CD14-positive monocyte (primary cell): ENCODE data around the gene BCAR3. TPM values are rescaled to one million over a fixed set of nuclear protein-coding genes. Genes with fewer than 3 reads are reported as not detected.
"Not testable (repeated sequence)": the region's sequence is repeated elsewhere in the genome, so short reads cannot be mapped to it uniquely, and the experiment has no call there.

ENCODE experiments used
- DNase-seq, 3 donors: peaks; one replicate each; pipeline ENCODE4 v3.0.0-alpha.2; 2011 to 2022
- H2AFZ ChIP-seq: 2 replicates; pipeline ENCODE4 v1.6.0; 2012; ENCODE audit warnings: mild to moderate bottlenecking, low read depth, low read length, inconsistent platforms; ENCODE audit not compliant: insufficient read depth, poor library complexity, severe bottlenecking
- H3K27ac ChIP-seq, 2 donors: 1 replicate in 1 of 2; 2 replicates in 1 of 2; pipeline ENCODE4 v1.5.1; 2012 to 2013; ENCODE audit warnings: low read length in 2 of 2, control low read depth in 1 of 2, inconsistent platforms in 1 of 2, low read depth in 1 of 2, mild to moderate bottlenecking in 1 of 2
- H3K27me3 ChIP-seq, 2 donors: one replicate each; pipeline versions ENCODE4 v1.6.0 to v1.6.1; 2011 to 2013; ENCODE audit warnings: low read length in 2 of 2; ENCODE audit not compliant: control insufficient read depth in 2 of 2, insufficient read depth in 2 of 2
- H3K36me3 ChIP-seq, 2 donors: replicated peaks in 1 of 2; 1 replicate in 1 of 2; 2 replicates in 1 of 2; pipeline versions ENCODE4 v1.5.1 to v1.6.1; 2012 to 2013; ENCODE audit warnings: low read length in 2 of 2, control low read depth in 1 of 2, inconsistent platforms in 1 of 2, mild to moderate bottlenecking in 1 of 2; ENCODE audit not compliant: insufficient read depth in 2 of 2, control insufficient read depth in 1 of 2
- H3K4me1 ChIP-seq, 2 donors: 1 replicate in 1 of 2; 2 replicates in 1 of 2; pipeline versions ENCODE4 v1.5.1 to v1.6.1; 2012 to 2013; ENCODE audit warnings: low read length in 2 of 2, control low read depth in 1 of 2, inconsistent platforms in 1 of 2, mild to moderate bottlenecking in 1 of 2, moderate library complexity in 1 of 2; ENCODE audit not compliant: insufficient read depth in 2 of 2, control insufficient read depth in 1 of 2
- H3K4me2 ChIP-seq: replicated peaks from 2 replicates; pipeline ENCODE3; 2012; ENCODE audit warnings: low read length, moderate library complexity, mild to moderate bottlenecking; ENCODE audit not compliant: poor library complexity, severe bottlenecking; ENCODE audit errors: extremely low read depth
- H3K4me3 ChIP-seq, 3 experiments: fragments of 200-600 bp in 1 of 3; sonication (generic) in 1 of 3; replicated peaks in 1 of 3; 1 replicate in 2 of 3; 2 replicates in 1 of 3; pipeline ENCODE4 v1.5.1; 2011 to 2013; ENCODE audit warnings: low read length in 3 of 3, mild to moderate bottlenecking in 3 of 3, control low read depth in 2 of 3, low read depth in 2 of 3, inconsistent platforms in 1 of 3, moderate library complexity in 1 of 3
- H3K79me2 ChIP-seq: 2 replicates; pipeline ENCODE4 v1.6.0; 2012; ENCODE audit warnings: mild to moderate bottlenecking, control low read depth, inconsistent platforms, low read length, moderate library complexity; ENCODE audit not compliant: insufficient read depth
- H3K9ac ChIP-seq: 2 replicates; pipeline ENCODE4 v1.6.0; 2017; ENCODE audit warnings: low read length, mild to moderate bottlenecking; ENCODE audit not compliant: insufficient read depth, poor library complexity, severe bottlenecking
- H3K9me3 ChIP-seq, 2 donors: replicated peaks in 1 of 2; 1 replicate in 1 of 2; 2 replicates in 1 of 2; pipeline versions ENCODE4 v1.5.1 to v1.6.1; 2012 to 2013; ENCODE audit warnings: low read length in 2 of 2, control low read depth in 1 of 2; ENCODE audit not compliant: control insufficient read depth in 1 of 2, insufficient read depth in 1 of 2
- H4K20me1 ChIP-seq: 2 replicates; pipeline ENCODE4 v1.6.0; 2012; ENCODE audit warnings: mild to moderate bottlenecking, low read length, control low read depth, moderate library complexity; ENCODE audit not compliant: insufficient read depth
- H3K27ac Mint-ChIP-seq, 7 donors: one replicate each; pipeline ENCODE4 v1.8.0; 2020; ENCODE audit warnings: mild to moderate bottlenecking in 7 of 7, mixed read lengths in 7 of 7, moderate library complexity in 6 of 7, inconsistent platforms in 2 of 7
- H3K27me3 Mint-ChIP-seq, 3 donors: one replicate each; pipeline ENCODE4 v1.8.0; 2021 to 2022; ENCODE audit warnings: low read depth in 3 of 3, mild to moderate bottlenecking in 3 of 3, mixed read lengths in 3 of 3, moderate library complexity in 3 of 3, inconsistent platforms in 1 of 3
- H3K36me3 Mint-ChIP-seq, 2 donors: one replicate each; pipeline ENCODE4 v1.8.0; 2020; ENCODE audit warnings: mixed read lengths in 2 of 2, inconsistent platforms in 1 of 2, mild to moderate bottlenecking in 1 of 2
- H3K4me1 Mint-ChIP-seq: one replicate; pipeline ENCODE4 v1.8.0; 2020; ENCODE audit warnings: mild to moderate bottlenecking, mixed read lengths
- H3K4me3 Mint-ChIP-seq, 2 donors: one replicate each; pipeline ENCODE4 v1.8.0; 2020; ENCODE audit warnings: mild to moderate bottlenecking in 2 of 2, mixed read lengths in 2 of 2, moderate library complexity in 1 of 2
- H3K9me3 Mint-ChIP-seq, 7 donors: one replicate each; pipeline ENCODE4 v1.8.0; 2020 to 2022; ENCODE audit warnings: mixed read lengths in 7 of 7, mild to moderate bottlenecking in 6 of 7, moderate library complexity in 6 of 7, inconsistent platforms in 2 of 7
- CTCF ChIP-seq: fragments of 200-600 bp; IDR thresholded peaks from one replicate; pipeline ENCODE4 v1.8.0; 2022; ENCODE audit warnings: antibody characterized with exemption, mild to moderate bottlenecking
- WGBS: methylation state at CpG from one replicate; pipeline ENCODE4 v1.1.5; 2013; ENCODE audit warnings: missing lambda C conversion rate; ENCODE audit not compliant: insufficient coverage; 5-methylcytosine and 5-hydroxymethylcytosine counted together
- intact Hi-C, 2 donors: fragments of 100-400 bp; cut with micrococcal nuclease; formaldehyde crosslinking; loops; one replicate each; pipeline versions ENCODE4 v1.15.0 to v1.15.1; 2023
- polyA plus RNA-seq, 3 donors: library from polyadenylated mRNA; depleted of rRNA in 1 of 3; unstranded in 2 of 3; stranded (reverse) in 1 of 3; fragments of 300-500 nt in 2 of 3; fragments of >200 nt in 1 of 3; fragmentation: Illumina TruSeq in 2 of 3; gene quantifications; 1 replicate in 2 of 3; 2 replicates in 1 of 3; pipeline ENCODE4 v1.2.3, GENCODE V29; 2012 to 2021

BCAR3 gene
- polyA plus RNA-seq, 3 donors: 0.05 to 0.41 TPM; not detected in 1

- Histone ChIP-seq H3K9me3 (no peaks in the 10 kb centered on the region), H3K4me3 (no peak overlapping the region), H3K9ac (no peak overlapping the region), H3K36me3 (no peaks in the 10 kb centered on the region), H3K4me2 (no peak overlapping the region), H2AFZ (no peak overlapping the region), H4K20me1 (no peaks in the 10 kb centered on the region), H3K4me1 (peaks cover 19 to 26% of the 10 kb centered on the region in 2 donors), H3K27ac (no peak overlapping the region), H3K27me3 (peaks cover 0 to 9% of the 10 kb centered on the region in 2 donors), H3K79me2 (no peaks in the 10 kb centered on the region)
- no peak for TF ChIP-seq CTCF
- Mint-ChIP-seq H3K36me3 (peaks cover 0 to 6% of the 10 kb centered on the region in 2 donors), H3K4me1 (peaks cover 23% of the 10 kb centered on the region), H3K9me3 (no peaks in the 10 kb centered on the region), H3K27ac (no peak overlapping the region), H3K27me3 (peaks cover 7 to 14% (median 8%) of the 10 kb centered on the region in 3 donors), H3K4me3 (no peak overlapping the region)
- 100% methylated on average over 2 of the region's 3 CpGs for WGBS
- intact Hi-C loops: loop anchor here in 1 of 2 donors (10.0 kb wide), 1 partner anchor 50 kb away; no protein-coding TSS in a partner anchor
- DNase-seq: no peak
These were observed 6.4 kb downstream of the BCAR3 start for GRCh38 chr1:93675271-93675670.

GRCh38 chr1:93674071-93674470, 7.6 kb downstream of the BCAR3 start:
- not testable (repeated sequence) for H3K36me3 Mint-ChIP-seq, H3K27ac Mint-ChIP-seq, H3K4me3 ChIP-seq, H3K27ac ChIP-seq, H2AFZ ChIP-seq, H3K9ac ChIP-seq, H3K9me3 ChIP-seq, DNase-seq, H4K20me1 ChIP-seq, H3K36me3 ChIP-seq, H3K9me3 Mint-ChIP-seq, H3K27me3 Mint-ChIP-seq, H3K79me2 ChIP-seq, H3K4me3 Mint-ChIP-seq, H3K4me2 ChIP-seq, H3K27me3 ChIP-seq
- intact Hi-C loops: loop anchor here in 1 of 2 donors (10.0 kb wide), 1 partner anchor 51 kb away; no protein-coding TSS in a partner anchor
- peaks cover 23% of the 10 kb centered on the region for H3K4me1 Mint-ChIP-seq
- H3K4me1 ChIP-seq: peaks cover 19 to 26% of the 10 kb centered on the region in 2 donors
- WGBS: 100% methylated on average over 3 of the region's 6 CpGs
